BLaER1 (cell line): ENCODE measurements around the gene ZNF492.
"Not testable (repeated sequence)": the region's sequence is repeated elsewhere in the genome, so short reads cannot be mapped to it uniquely, and the experiment has no call there.

Experiments
- H3K27ac ChIP-seq: shearing (Covaris generic); formaldehyde crosslinking; 2 replicates; pipeline ENCODE4 v1.8.1; 2022
- H3K27me3 ChIP-seq: shearing (Covaris generic); formaldehyde crosslinking; 2 replicates; pipeline ENCODE4 v1.8.1; 2022
- H3K36me3 ChIP-seq: shearing (Covaris generic); formaldehyde crosslinking; 2 replicates; pipeline ENCODE4 v1.8.1; 2022
- H3K4me1 ChIP-seq: shearing (Covaris generic); formaldehyde crosslinking; 2 replicates; pipeline ENCODE4 v1.8.1; 2022
- H3K4me2 ChIP-seq: shearing (Covaris generic); formaldehyde crosslinking; 2 replicates; pipeline ENCODE4 v1.8.1; 2022
- H3K4me3 ChIP-seq: shearing (Covaris generic); formaldehyde crosslinking; 2 replicates; pipeline ENCODE4 v1.8.1; 2022
- H3K9ac ChIP-seq: shearing (Covaris generic); formaldehyde crosslinking; 2 replicates; pipeline ENCODE4 v1.8.1; 2022
- H3K9me3 ChIP-seq: shearing (Covaris generic); formaldehyde crosslinking; 2 replicates; pipeline ENCODE4 v1.8.1; 2022
- H4K20me1 ChIP-seq: shearing (Covaris generic); formaldehyde crosslinking; 2 replicates; pipeline ENCODE4 v1.8.1; 2022
- Cebpa-rat ChIP-seq: shearing (Covaris generic); IDR thresholded peaks from 2 replicates; pipeline ENCODE4 v1.8.1; 2022

Gene ZNF492

GRCh38 chr19:22605275-22606211 is 28.6 kb upstream of the ZNF492 start:
- peaks cover 23% of the 10 kb centered on the region; the same call in 1 of the 2 replicates for H3K9me3 ChIP-seq
- no peaks in the 10 kb centered on the region for H4K20me1 ChIP-seq
- H3K27me3 ChIP-seq = no peaks in the 10 kb centered on the region
- H3K9ac ChIP-seq = no peak overlapping the region
- no peak for TF ChIP-seq Cebpa-rat
- H3K4me2 ChIP-seq = no peak overlapping the region
- no peak overlapping the region for H3K4me3 ChIP-seq
- no peak overlapping the region for H3K27ac ChIP-seq
- no peaks in the 10 kb centered on the region for H3K4me1 ChIP-seq
- H3K36me3 ChIP-seq = no peaks in the 10 kb centered on the region

GRCh38 chr19:22606212-22606553 is 27.9 kb upstream of the ZNF492 start:
- H3K9ac ChIP-seq = no peak overlapping the region
- H3K4me1 ChIP-seq = no peaks in the 10 kb centered on the region
- H4K20me1 ChIP-seq = no peaks in the 10 kb centered on the region
- no peaks in the 10 kb centered on the region for H3K36me3 ChIP-seq
- TF ChIP-seq Cebpa-rat = no peak
- peaks cover 17% of the 10 kb centered on the region; the same call in 1 of the 2 replicates for H3K9me3 ChIP-seq
- H3K27ac ChIP-seq = no peak overlapping the region
- H3K4me2 ChIP-seq = no peak overlapping the region
- no peaks in the 10 kb centered on the region for H3K27me3 ChIP-seq
- H3K4me3 ChIP-seq = no peak overlapping the region

GRCh38 chr19:22606954-22607652 is 27.0 kb upstream of the ZNF492 start:
- Histone ChIP-seq H3K36me3 (no peaks in the 10 kb centered on the region), H3K4me2 (no peak overlapping the region), H3K27ac (no peak overlapping the region), H3K27me3 (no peaks in the 10 kb centered on the region), H3K9ac (no peak overlapping the region), H3K4me3 (no peak overlapping the region), H3K4me1 (no peaks in the 10 kb centered on the region), H4K20me1 (no peaks in the 10 kb centered on the region), H3K9me3 (peaks cover 13% of the 10 kb centered on the region; the same call in 1 of the 2 replicates)
- no peak for TF ChIP-seq Cebpa-rat

GRCh38 chr19:22607653-22608430 is 26.3 kb upstream of the ZNF492 start:
- no peak overlapping the region for H3K9ac ChIP-seq
- H3K4me1 ChIP-seq = no peaks in the 10 kb centered on the region
- TF ChIP-seq Cebpa-rat = no peak
- H4K20me1 ChIP-seq = no peaks in the 10 kb centered on the region
- no peaks in the 10 kb centered on the region for H3K27me3 ChIP-seq
- H3K36me3 ChIP-seq = no peaks in the 10 kb centered on the region
- H3K27ac ChIP-seq = no peak overlapping the region
- peaks cover 6% of the 10 kb centered on the region; the same call in 1 of the 2 replicates for H3K9me3 ChIP-seq
- H3K4me2 ChIP-seq = no peak overlapping the region
- no peak overlapping the region for H3K4me3 ChIP-seq

- no peak for TF ChIP-seq Cebpa-rat
- Histone ChIP-seq H3K36me3 (no peaks in the 10 kb centered on the region), H4K20me1 (no peaks in the 10 kb centered on the region), H3K9ac (no peak overlapping the region), H3K9me3 (peaks cover 5% of the 10 kb centered on the region; the same call in 1 of the 2 replicates), H3K27ac (no peak overlapping the region), H3K4me2 (no peak overlapping the region), H3K4me1 (no peaks in the 10 kb centered on the region), H3K27me3 (no peaks in the 10 kb centered on the region), H3K4me3 (no peak overlapping the region)
Observed at GRCh38 chr19:22608441-22608840, 25.7 kb upstream of the ZNF492 start.

GRCh38 chr19:22609630-22610029 is 24.5 kb upstream of the ZNF492 start:
- no peak for TF ChIP-seq Cebpa-rat
- Histone ChIP-seq H3K9ac (no peak overlapping the region), H3K27ac (no peak overlapping the region), H3K36me3 (no peaks in the 10 kb centered on the region), H3K4me3 (no peak overlapping the region), H4K20me1 (no peaks in the 10 kb centered on the region), H3K4me1 (no peaks in the 10 kb centered on the region), H3K27me3 (no peaks in the 10 kb centered on the region), H3K4me2 (no peak overlapping the region), H3K9me3 (no peaks in the 10 kb centered on the region)

GRCh38 chr19:22610121-22610520 is 24.0 kb upstream of the ZNF492 start:
- H3K4me3 ChIP-seq = no peak overlapping the region
- no peak for TF ChIP-seq Cebpa-rat
- H3K27me3 ChIP-seq = no peaks in the 10 kb centered on the region
- no peak overlapping the region for H3K9ac ChIP-seq
- H3K4me2 ChIP-seq = no peak overlapping the region
- H3K27ac ChIP-seq = no peak overlapping the region
- H3K9me3 ChIP-seq = no peaks in the 10 kb centered on the region
- H4K20me1 ChIP-seq = no peaks in the 10 kb centered on the region
- no peaks in the 10 kb centered on the region for H3K4me1 ChIP-seq
- H3K36me3 ChIP-seq = no peaks in the 10 kb centered on the region

GRCh38 chr19:22612316-22612715 is 21.8 kb upstream of the ZNF492 start:
- no peak for TF ChIP-seq Cebpa-rat
- Histone ChIP-seq H3K4me1 (no peaks in the 10 kb centered on the region), H3K9ac (no peak overlapping the region), H3K4me3 (no peak overlapping the region), H3K4me2 (no peak overlapping the region), H3K9me3 (peaks cover 14% of the 10 kb centered on the region), H4K20me1 (no peaks in the 10 kb centered on the region), H3K36me3 (no peaks in the 10 kb centered on the region), H3K27ac (no peak overlapping the region), H3K27me3 (no peaks in the 10 kb centered on the region)

- H3K9ac ChIP-seq = no peak overlapping the region
- no peaks in the 10 kb centered on the region for H3K27me3 ChIP-seq
- H3K4me2 ChIP-seq = no peak overlapping the region
- no peak overlapping the region for H3K4me3 ChIP-seq
- no peaks in the 10 kb centered on the region for H3K4me1 ChIP-seq
- H3K9me3 ChIP-seq = peaks cover 55% of the 10 kb centered on the region
- no peaks in the 10 kb centered on the region for H3K36me3 ChIP-seq
- no peak for TF ChIP-seq Cebpa-rat
- no peaks in the 10 kb centered on the region for H4K20me1 ChIP-seq
- H3K27ac ChIP-seq = no peak overlapping the region
Observed at GRCh38 chr19:22616659-22617058, 17.5 kb upstream of the ZNF492 start.

- not testable (repeated sequence) for H3K27ac ChIP-seq, H4K20me1 ChIP-seq, H3K4me1 ChIP-seq, H3K27me3 ChIP-seq, H3K9ac ChIP-seq, H3K4me2 ChIP-seq, H3K36me3 ChIP-seq, H3K4me3 ChIP-seq
- H3K9me3 ChIP-seq = peaks cover 60% of the 10 kb centered on the region
Observed at GRCh38 chr19:22617181-22617580, 16.9 kb upstream of the ZNF492 start.
